ENCODE results near the gene SCGN.

Gene SCGN

DNA sequence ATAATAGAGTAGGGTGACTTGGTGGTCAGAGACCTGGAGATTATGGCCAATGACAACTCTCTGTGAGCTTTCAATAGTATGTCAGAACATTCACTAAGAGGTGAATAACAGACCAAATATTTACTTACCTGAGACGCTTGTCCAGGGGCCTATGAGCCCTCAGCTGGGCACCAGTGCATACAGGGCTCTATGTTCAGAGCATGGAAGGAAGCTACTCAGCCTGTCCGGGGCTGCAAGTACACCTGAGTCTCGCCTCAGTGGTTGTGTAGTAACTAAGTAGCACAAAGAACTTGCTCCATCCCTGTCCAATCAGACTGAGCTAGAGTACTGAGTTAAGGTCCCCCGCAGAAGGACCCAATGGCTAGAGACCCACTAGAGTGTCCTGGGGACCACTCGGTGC, 11.6 kb upstream of the SCGN start:
- TF ChIP-seq ESRRG (CRISPR knock-in tag; IDR thresholded peaks at IDR 0.05) (no peak), GLIS3 (CRISPR knock-in tag; IDR thresholded peaks at IDR 0.05) (no peak), SNAI2 (CRISPR knock-in tag; IDR thresholded peaks at IDR 0.05) (no peak), CSDC2 (CRISPR knock-in tag; IDR thresholded peaks at IDR 0.05) (no peak), ISL1 (CRISPR knock-in tag; IDR thresholded peaks at IDR 0.05) (no peak), ARNTL (CRISPR knock-in tag; IDR thresholded peaks at IDR 0.05; ENCODE audit: borderline replicate concordance, low read depth) (no peak), TCF4 (CRISPR knock-in tag; IDR thresholded peaks at IDR 0.05; ENCODE audit: borderline replicate concordance) (no peak), OSR1 (CRISPR knock-in tag; IDR thresholded peaks at IDR 0.05) (no peak), POU6F1 (CRISPR knock-in tag; IDR thresholded peaks at IDR 0.05; ENCODE audit: borderline replicate concordance, low read depth) (no peak), TOX (CRISPR knock-in tag; IDR thresholded peaks at IDR 0.05; ENCODE audit: borderline replicate concordance) (no peak), ZNF70 (CRISPR knock-in tag; IDR thresholded peaks at IDR 0.05) (no peak), TSHZ2 (CRISPR knock-in tag; IDR thresholded peaks at IDR 0.05) (no peak), RARB (CRISPR knock-in tag; IDR thresholded peaks at IDR 0.05) (no peak), ZC3H10 (CRISPR knock-in tag; IDR thresholded peaks at IDR 0.05) (no peak), ZFP3 (CRISPR knock-in tag; IDR thresholded peaks at IDR 0.05) (no peak), ZNF8 (CRISPR knock-in tag; IDR thresholded peaks at IDR 0.05) (no peak), ZNF565 (CRISPR knock-in tag; conservative IDR thresholded peaks at IDR 0.05; ENCODE audit: low read depth) (no peak)
- TF ChIP-seq, protein P1, sequence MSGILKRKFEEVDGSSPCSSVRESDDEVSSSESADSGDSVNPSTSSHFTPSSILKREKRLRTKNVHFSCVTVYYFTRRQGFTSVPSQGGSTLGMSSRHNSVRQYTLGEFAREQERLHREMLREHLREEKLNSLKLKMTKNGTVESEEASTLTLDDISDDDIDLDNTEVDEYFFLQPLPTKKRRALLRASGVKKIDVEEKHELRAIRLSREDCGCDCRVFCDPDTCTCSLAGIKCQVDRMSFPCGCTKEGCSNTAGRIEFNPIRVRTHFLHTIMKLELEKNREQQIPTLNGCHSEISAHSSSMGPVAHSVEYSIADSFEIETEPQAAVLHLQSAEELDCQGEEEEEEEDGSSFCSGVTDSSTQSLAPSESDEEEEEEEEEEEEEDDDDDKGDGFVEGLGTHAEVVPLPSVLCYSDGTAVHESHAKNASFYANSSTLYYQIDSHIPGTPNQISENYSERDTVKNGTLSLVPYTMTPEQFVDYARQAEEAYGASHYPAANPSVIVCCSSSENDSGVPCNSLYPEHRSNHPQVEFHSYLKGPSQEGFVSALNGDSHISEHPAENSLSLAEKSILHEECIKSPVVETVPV (CRISPR knock-in tag; IDR thresholded peaks at IDR 0.05): no peak
- no peak for ATAC-seq

DNA sequence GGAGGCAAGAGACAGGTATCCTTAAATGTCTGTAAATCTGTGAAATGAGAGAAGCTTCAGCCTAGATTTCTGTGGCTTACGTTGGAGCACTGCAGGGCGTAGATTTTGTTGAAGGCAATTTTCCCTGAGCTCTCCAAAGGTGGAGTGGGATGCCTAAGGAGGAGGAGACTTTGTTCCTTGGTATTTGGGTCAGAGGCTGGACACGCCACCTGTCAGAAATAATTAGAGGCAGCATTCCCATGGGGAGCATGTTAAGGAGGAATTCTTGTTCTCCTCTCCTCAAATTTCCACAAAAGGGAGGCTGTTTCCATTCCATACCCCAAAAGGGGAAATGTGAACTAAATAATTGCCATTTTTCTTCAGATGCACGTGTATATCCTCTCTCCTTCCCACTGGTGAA, 11.1 kb upstream of the SCGN start:
- no peak for ATAC-seq
- TF ChIP-seq RARB (CRISPR knock-in tag; IDR thresholded peaks at IDR 0.05): no peak
- no peak for TF ChIP-seq GLIS3 (CRISPR knock-in tag; IDR thresholded peaks at IDR 0.05)
- TF ChIP-seq ZNF565 (CRISPR knock-in tag; conservative IDR thresholded peaks at IDR 0.05; ENCODE audit: low read depth): no peak
- TF ChIP-seq ESRRG (CRISPR knock-in tag; IDR thresholded peaks at IDR 0.05): no peak
- TF ChIP-seq ARNTL (CRISPR knock-in tag; IDR thresholded peaks at IDR 0.05; ENCODE audit: borderline replicate concordance, low read depth): no peak
- no peak for TF ChIP-seq ZFP30 (CRISPR knock-in tag; IDR thresholded peaks at IDR 0.05)
- TF ChIP-seq, protein P1 (CRISPR knock-in tag; IDR thresholded peaks at IDR 0.05): no peak
- TF ChIP-seq TCF4 (CRISPR knock-in tag; IDR thresholded peaks at IDR 0.05; ENCODE audit: borderline replicate concordance): no peak

GRCh38 chr6:25641377-25641776, 10.6 kb upstream of the SCGN start:
- ATAC-seq: no peak
- no peak for TF ChIP-seq ZC3H10 (CRISPR knock-in tag; IDR thresholded peaks at IDR 0.05)
- TF ChIP-seq RARB (CRISPR knock-in tag; IDR thresholded peaks at IDR 0.05): no peak
- no peak for TF ChIP-seq ARNTL (CRISPR knock-in tag; IDR thresholded peaks at IDR 0.05; ENCODE audit: borderline replicate concordance, low read depth)
- TF ChIP-seq, protein P2, sequence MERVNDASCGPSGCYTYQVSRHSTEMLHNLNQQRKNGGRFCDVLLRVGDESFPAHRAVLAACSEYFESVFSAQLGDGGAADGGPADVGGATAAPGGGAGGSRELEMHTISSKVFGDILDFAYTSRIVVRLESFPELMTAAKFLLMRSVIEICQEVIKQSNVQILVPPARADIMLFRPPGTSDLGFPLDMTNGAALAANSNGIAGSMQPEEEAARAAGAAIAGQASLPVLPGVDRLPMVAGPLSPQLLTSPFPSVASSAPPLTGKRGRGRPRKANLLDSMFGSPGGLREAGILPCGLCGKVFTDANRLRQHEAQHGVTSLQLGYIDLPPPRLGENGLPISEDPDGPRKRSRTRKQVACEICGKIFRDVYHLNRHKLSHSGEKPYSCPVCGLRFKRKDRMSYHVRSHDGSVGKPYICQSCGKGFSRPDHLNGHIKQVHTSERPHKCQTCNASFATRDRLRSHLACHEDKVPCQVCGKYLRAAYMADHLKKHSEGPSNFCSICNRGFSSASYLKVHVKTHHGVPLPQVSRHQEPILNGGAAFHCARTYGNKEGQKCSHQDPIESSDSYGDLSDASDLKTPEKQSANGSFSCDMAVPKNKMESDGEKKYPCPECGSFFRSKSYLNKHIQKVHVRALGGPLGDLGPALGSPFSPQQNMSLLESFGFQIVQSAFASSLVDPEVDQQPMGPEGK (CRISPR knock-in tag; IDR thresholded peaks at IDR 0.05; ENCODE audit: borderline replicate concordance): no peak

Measured in SK-N-SH treated with all-trans-retinoic acid at 6 μM for 48 hours (cell line).